HEK293T (cell line): ENCODE data around the gene MSH5.

ENCODE experiments used
- CTCF ChIA-PET: fragments of 350-600 bp; formaldehyde crosslinking; extraction: SDS; loops from one replicate; lab custom pipeline; 2021; ENCODE audit warnings: antibody characterized with exemption, inconsistent platforms; lab: Yijun Ruan, JAX
- POLR2A ChIA-PET: fragments of 350-600 bp; formaldehyde crosslinking; extraction: SDS; loops from one replicate; lab custom pipeline; 2020; ENCODE audit warnings: antibody characterized with exemption, inconsistent platforms; lab: Yijun Ruan, JAX
- DNase-seq: peaks from one replicate; pipeline ENCODE4 v3.0.0; 2012; ENCODE audit warnings: mixed read lengths; ENCODE audit errors: extremely low spot score
- ARNT ChIP-seq: fragments of 450-650 bp; IDR thresholded peaks from 2 replicates; pipeline ENCODE4 v1.6.1; 2017; ENCODE audit warnings: mild to moderate bottlenecking
- BHLHE40 ChIP-seq: fragments of 450-650 bp; IDR thresholded peaks from 2 replicates; pipeline ENCODE4 v1.6.1; 2016; ENCODE audit warnings: mild to moderate bottlenecking, moderate library complexity, borderline replicate concordance
- CTBP1 ChIP-seq: fragments of 450-650 bp; IDR thresholded peaks from 2 replicates; pipeline ENCODE4 v1.6.1; 2016; ENCODE audit warnings: borderline replicate concordance
- ELF4 ChIP-seq: fragments of 450-650 bp; IDR thresholded peaks from 2 replicates; pipeline ENCODE4 v1.6.1; 2017; ENCODE audit warnings: antibody characterized with exemption
- FOXA1 ChIP-seq: fragments of 450-650 bp; IDR thresholded peaks from 2 replicates; pipeline ENCODE4 v1.6.1; 2016; ENCODE audit warnings: mild to moderate bottlenecking
- FOXK2 ChIP-seq: fragments of 450-650 bp; IDR thresholded peaks from 2 replicates; pipeline ENCODE4 v1.6.1; 2016; ENCODE audit warnings: mild to moderate bottlenecking
- FOXM1 ChIP-seq: fragments of 450-650 bp; IDR thresholded peaks from 2 replicates; pipeline ENCODE4 v1.6.1; 2017; ENCODE audit warnings: mild to moderate bottlenecking, borderline replicate concordance
- HDGF ChIP-seq: fragments of 450-650 bp; IDR thresholded peaks from 2 replicates; pipeline ENCODE4 v1.6.1; 2017; ENCODE audit warnings: antibody characterized with exemption, borderline replicate concordance
- L3MBTL2 ChIP-seq: fragments of 450-650 bp; conservative IDR thresholded peaks from 2 replicates; pipeline ENCODE4 v1.6.1; 2016; ENCODE audit warnings: mild to moderate bottlenecking
- LEF1 ChIP-seq: fragments of 450-650 bp; IDR thresholded peaks from 2 replicates; pipeline ENCODE4 v1.6.1; 2017; ENCODE audit warnings: mild to moderate bottlenecking, borderline replicate concordance
- NFRKB ChIP-seq: fragments of 450-650 bp; IDR thresholded peaks from 2 replicates; pipeline ENCODE4 v1.6.1; 2016; ENCODE audit warnings: mild to moderate bottlenecking, moderate library complexity
- PKNOX1 ChIP-seq: fragments of 450-650 bp; IDR thresholded peaks from 2 replicates; pipeline ENCODE4 v1.6.1; 2016
- SP1 ChIP-seq: fragments of 450-650 bp; IDR thresholded peaks from 2 replicates; pipeline ENCODE4 v1.6.1; 2017
- SUZ12 ChIP-seq: fragments of 450-650 bp; IDR thresholded peaks from 2 replicates; pipeline ENCODE4 v1.6.1; 2016; ENCODE audit warnings: mild to moderate bottlenecking
- TARDBP ChIP-seq: fragments of 450-650 bp; IDR thresholded peaks from 2 replicates; pipeline ENCODE4 v1.6.1; 2016
- ZNF384 ChIP-seq: fragments of 450-650 bp; IDR thresholded peaks from 2 replicates; pipeline ENCODE4 v1.6.1; 2016

The MSH5 gene

GRCh38 chr6:31693535-31693934 is 46.3 kb upstream of the MSH5 start:
- no peak for TF ChIP-seq ARNT
- no peak for TF ChIP-seq ELF4
- no peak for TF ChIP-seq CTBP1
- TF ChIP-seq ZNF384, result no peak
- no peak for TF ChIP-seq L3MBTL2
- no peak for TF ChIP-seq TARDBP
- no peak for TF ChIP-seq FOXK2
- TF ChIP-seq FOXM1, result no peak
- TF ChIP-seq FOXA1, result no peak
- TF ChIP-seq PKNOX1, result no peak
- no peak for TF ChIP-seq BHLHE40
- TF ChIP-seq NFRKB, result no peak
- no peak for TF ChIP-seq LEF1
- TF ChIP-seq SUZ12, result no peak
- no peak for TF ChIP-seq SP1
- no peak for TF ChIP-seq HDGF
- DNase-seq, result no peak
- CTCF ChIA-PET, result no interaction called here
- POLR2A ChIA-PET, result interaction anchor here (1.6 to 6.3 kb wide), 2 partner anchors 9 to 121 kb away, joined by 5 to 30 read pairs; partner anchors contain the start of genes ABHD16A, HSPA1A and HSPA1L

GRCh38 chr6:31697555-31697954 is 42.2 kb upstream of the MSH5 start:
- CTCF ChIA-PET, result no interaction called here
- TF ChIP-seq BHLHE40, result no peak
- no peak for TF ChIP-seq LEF1
- no peak for TF ChIP-seq NFRKB
- no peak for TF ChIP-seq PKNOX1
- TF ChIP-seq SUZ12, result no peak
- no peak for TF ChIP-seq CTBP1
- TF ChIP-seq L3MBTL2, result no peak
- no peak for TF ChIP-seq TARDBP
- TF ChIP-seq FOXK2, result no peak
- TF ChIP-seq ELF4, result no peak
- no peak for TF ChIP-seq FOXM1
- TF ChIP-seq ZNF384, result no peak
- no peak for TF ChIP-seq FOXA1
- TF ChIP-seq HDGF, result no peak
- no peak for TF ChIP-seq SP1
- TF ChIP-seq ARNT, result no peak
- no peak for DNase-seq
- POLR2A ChIA-PET, result no interaction called here

- CTCF ChIA-PET, result no interaction called here
- POLR2A ChIA-PET, result interaction anchor here (0.5 kb wide), 1 partner anchor 70 kb away, joined by 4 read pairs; no protein-coding TSS in a partner anchor
- no peak for DNase-seq
- TF ChIP-seq PKNOX1 (no peak), ZNF384 (no peak), SUZ12 (no peak), LEF1 (no peak), NFRKB (no peak)
These were observed 38.9 kb upstream of the MSH5 start for GRCh38 chr6:31700740-31701401.

- ChIA-PET POLR2A (interaction anchor here (0.5 to 2.9 kb wide), 10 partner anchors 9 to 268 kb away, joined by 3 to 43 read pairs (median 6); partner anchors contain the start of genes C6orf47, CLIC1, DDAH2 and LSM2), CTCF (no interaction called here)
- DNase-seq, result no peak
- TF ChIP-seq CTBP1 (no peak), BHLHE40 (no peak), TARDBP (no peak), ARNT (no peak), FOXM1 (no peak), LEF1 (no peak), L3MBTL2 (no peak), SP1 (no peak), FOXA1 (no peak)
These were observed 38.0 kb upstream of the MSH5 start for GRCh38 chr6:31701666-31702404.

GRCh38 chr6:31702405-31702818 is 37.4 kb upstream of the MSH5 start:
- ChIA-PET CTCF (interaction anchor here (1.4 kb wide), 1 partner anchor 67 kb away, joined by 5 read pairs; no protein-coding TSS in a partner anchor), POLR2A (interaction anchor here (0.7 to 2.9 kb wide), 13 partner anchors 10 to 268 kb away, joined by 3 to 43 read pairs (median 6); partner anchors contain the start of genes C6orf47, CLIC1, DDAH2 and HSPA1B)
- DNase-seq, result no peak
- TF ChIP-seq FOXM1, result no peak
- no peak for TF ChIP-seq FOXK2
- TF ChIP-seq SUZ12, result no peak
